GM10248 (cell line): ENCODE measurements around the gene NR3C2.

Experiments used
- CTCF ChIA-PET: fragments of 300-600 bp; sonication (Branson Sonifier 250); formaldehyde crosslinking; extraction: SDS; loops from one replicate; lab custom pipeline; 2021; ENCODE audit warnings: antibody characterized with exemption; lab: Yijun Ruan, JAX
- POLR2A ChIA-PET: fragments of 350-650 bp; sonication (Branson Sonifier 250); formaldehyde crosslinking; extraction: SDS; loops from one replicate; lab custom pipeline; 2020; ENCODE audit warnings: antibody characterized with exemption; lab: Yijun Ruan, JAX
- DNase-seq: peaks from one replicate; pipeline ENCODE4 v3.0.0; 2012; ENCODE audit errors: extremely low spot score
- TF ChIP-seq, protein P1 (sequence below): IDR thresholded peaks from 2 replicates; pipeline ENCODE4 v1.5.1; 2012; ENCODE audit warnings: mild to moderate bottlenecking, low read depth; ENCODE audit errors: extremely low read depth, missing control alignments, control extremely low read depth

The NR3C2 gene

GRCh38 chr4:148265627-148266026 is 176.6 kb downstream of the NR3C2 start:
- POLR2A ChIA-PET, result no interaction called here
- CTCF ChIA-PET, result interaction anchor here (1.8 to 2.2 kb wide), 2 partner anchors 8 to 15 kb away, joined by 4 to 7 read pairs; no protein-coding TSS in a partner anchor
- TF ChIP-seq, protein P1, sequence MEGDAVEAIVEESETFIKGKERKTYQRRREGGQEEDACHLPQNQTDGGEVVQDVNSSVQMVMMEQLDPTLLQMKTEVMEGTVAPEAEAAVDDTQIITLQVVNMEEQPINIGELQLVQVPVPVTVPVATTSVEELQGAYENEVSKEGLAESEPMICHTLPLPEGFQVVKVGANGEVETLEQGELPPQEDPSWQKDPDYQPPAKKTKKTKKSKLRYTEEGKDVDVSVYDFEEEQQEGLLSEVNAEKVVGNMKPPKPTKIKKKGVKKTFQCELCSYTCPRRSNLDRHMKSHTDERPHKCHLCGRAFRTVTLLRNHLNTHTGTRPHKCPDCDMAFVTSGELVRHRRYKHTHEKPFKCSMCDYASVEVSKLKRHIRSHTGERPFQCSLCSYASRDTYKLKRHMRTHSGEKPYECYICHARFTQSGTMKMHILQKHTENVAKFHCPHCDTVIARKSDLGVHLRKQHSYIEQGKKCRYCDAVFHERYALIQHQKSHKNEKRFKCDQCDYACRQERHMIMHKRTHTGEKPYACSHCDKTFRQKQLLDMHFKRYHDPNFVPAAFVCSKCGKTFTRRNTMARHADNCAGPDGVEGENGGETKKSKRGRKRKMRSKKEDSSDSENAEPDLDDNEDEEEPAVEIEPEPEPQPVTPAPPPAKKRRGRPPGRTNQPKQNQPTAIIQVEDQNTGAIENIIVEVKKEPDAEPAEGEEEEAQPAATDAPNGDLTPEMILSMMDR, result no peak
- no peak for DNase-seq

DNA sequence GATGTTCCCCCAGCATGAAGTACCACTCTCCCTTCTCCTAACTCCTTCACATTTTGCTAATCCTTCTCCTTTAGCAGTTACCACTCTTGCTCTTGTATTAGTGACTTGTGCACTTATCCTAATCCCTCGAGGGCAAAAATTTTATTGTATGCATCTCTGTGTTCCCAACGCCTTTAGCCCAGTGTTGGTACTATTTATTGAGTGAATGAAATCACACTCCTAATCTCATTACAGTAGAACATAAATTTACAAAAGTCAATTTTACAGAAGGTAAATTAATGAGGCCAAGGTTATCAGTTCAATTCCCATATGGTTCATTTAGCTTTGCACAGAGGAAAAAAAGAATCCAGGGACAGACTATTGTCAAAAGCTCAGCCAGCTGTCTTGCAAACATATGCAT is 178.4 kb downstream of the NR3C2 start:
- CTCF ChIA-PET, result no interaction called here
- no peak for DNase-seq
- TF ChIP-seq, protein P1, result no peak
- POLR2A ChIA-PET, result no interaction called here

DNA sequence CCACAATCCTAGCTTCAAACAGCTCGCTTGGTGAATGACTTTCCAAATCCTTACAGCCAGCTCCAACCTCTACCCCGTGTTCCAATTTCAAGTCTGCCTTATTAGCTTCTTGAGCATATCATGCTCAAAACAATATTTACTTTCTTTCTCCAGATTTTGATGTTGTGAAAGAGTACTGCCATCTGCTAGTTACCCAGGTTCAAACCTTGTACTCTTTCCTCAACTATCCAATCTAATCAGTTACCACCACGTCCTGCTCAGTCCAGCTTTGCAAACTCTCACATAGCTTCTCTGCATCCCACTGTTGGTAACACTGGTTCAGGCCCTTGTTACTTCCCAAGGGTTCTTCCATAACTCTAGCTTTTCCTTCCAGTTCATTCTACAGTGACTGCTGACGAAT is 179.1 kb downstream of the NR3C2 start:
- TF ChIP-seq, protein P1, result no peak
- CTCF ChIA-PET, result interaction anchor here (0.8 kb wide), 1 partner anchor 12 kb away, joined by 3 read pairs; no protein-coding TSS in a partner anchor
- DNase-seq, result no peak
- POLR2A ChIA-PET, result no interaction called here

- POLR2A ChIA-PET, result no interaction called here
- no peak for DNase-seq
- TF ChIP-seq, protein P1, result no peak
- CTCF ChIA-PET, result no interaction called here
Observed at GRCh38 chr4:148261848-148262247, 180.4 kb downstream of the NR3C2 start.

DNA sequence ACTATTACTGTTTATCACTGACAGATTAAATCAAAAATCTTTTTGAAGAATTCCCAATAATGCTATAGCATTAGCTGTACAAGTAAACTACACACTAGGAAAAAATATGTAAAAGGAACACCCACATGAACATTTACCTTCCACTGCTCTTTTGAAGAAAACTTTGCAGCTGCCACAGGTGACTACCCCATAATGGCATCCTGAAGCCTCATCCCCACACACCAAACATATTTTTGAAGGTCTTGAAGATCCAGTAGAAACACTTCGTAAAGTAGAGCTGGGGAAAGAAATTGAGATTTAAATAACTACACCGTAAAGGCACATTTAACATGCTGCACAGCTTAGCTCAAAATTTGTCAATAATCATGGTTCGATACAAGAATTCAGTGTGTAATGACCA is 182.4 kb downstream of the NR3C2 start:
- TF ChIP-seq, protein P1, result no peak
- CTCF ChIA-PET, result interaction anchor here (1.2 to 2.9 kb wide), 3 partner anchors 9 to 32 kb away, joined by 3 to 12 read pairs (median 4); no protein-coding TSS in a partner anchor
- no peak for DNase-seq
- POLR2A ChIA-PET, result no interaction called here

GRCh38 chr4:148258535-148258934 is 183.7 kb downstream of the NR3C2 start:
- DNase-seq, result no peak
- CTCF ChIA-PET, result interaction anchor here (2.9 kb wide), 1 partner anchor 8 kb away, joined by 12 read pairs; no protein-coding TSS in a partner anchor
- TF ChIP-seq, protein P1, result no peak
- POLR2A ChIA-PET, result no interaction called here
